DOHH2 (cell line): ENCODE results near the gene AZGP1.

Experiments
- H3F3A ChIP-seq: fragments of 200-600 bp; sonication (generic), shearing (Covaris generic); 2 replicates; pipeline ENCODE4 v1.6.0; 2016; ENCODE audit warnings: antibody characterized with exemption, mild to moderate bottlenecking; ENCODE audit not compliant: control insufficient read depth, insufficient read depth
- H3K27ac ChIP-seq: fragments of 200-600 bp; sonication (generic); 2 replicates; pipeline ENCODE4 v1.5.1; 2014; ENCODE audit warnings: low read depth, mild to moderate bottlenecking, low read length, moderate library complexity
- H3K27me3 ChIP-seq: fragments of 200-600 bp; sonication (generic); 2 replicates; pipeline ENCODE4 v1.6.1; 2014; ENCODE audit warnings: mild to moderate bottlenecking, low read length, mixed read lengths; ENCODE audit not compliant: control insufficient read depth
- H3K36me3 ChIP-seq: fragments of 200-600 bp; sonication (generic); 2 replicates; pipeline ENCODE4 v1.6.1; 2014; ENCODE audit warnings: mild to moderate bottlenecking, low read length, moderate library complexity, mixed read lengths; ENCODE audit not compliant: control insufficient read depth
- H3K4me1 ChIP-seq: fragments of 200-600 bp; sonication (generic); 2 replicates; pipeline ENCODE4 v1.6.1; 2014; ENCODE audit warnings: mild to moderate bottlenecking, low read length, mixed read lengths; ENCODE audit not compliant: control insufficient read depth
- H3K4me2 ChIP-seq: fragments of 200-600 bp; sonication (generic); 2 replicates; pipeline ENCODE4 v1.6.0; 2014; ENCODE audit warnings: mild to moderate bottlenecking, low read length, moderate library complexity
- H3K4me3 ChIP-seq: fragments of 200-600 bp; sonication (generic); 2 replicates; pipeline ENCODE4 v1.5.1; 2014; ENCODE audit warnings: mild to moderate bottlenecking, low read length, mixed read lengths
- H3K79me2 ChIP-seq: fragments of 200-600 bp; sonication (generic); 2 replicates; pipeline ENCODE4 v1.6.1; 2014; ENCODE audit warnings: mild to moderate bottlenecking, low read length, mixed read lengths; ENCODE audit not compliant: control insufficient read depth
- H3K9me2 ChIP-seq: fragments of 200-600 bp; sonication (generic); replicated peaks from 2 replicates; pipeline ENCODE4 v1.6.1; 2014; ENCODE audit warnings: mild to moderate bottlenecking, low read length, mixed read lengths; ENCODE audit not compliant: control insufficient read depth
- H3K9me3 ChIP-seq: fragments of 200-600 bp; sonication (generic); 2 replicates; pipeline ENCODE4 v1.6.1; 2014; ENCODE audit warnings: antibody characterized with exemption, low read length, mixed read lengths; ENCODE audit not compliant: control insufficient read depth, insufficient read depth
- H4K20me1 ChIP-seq: fragments of 200-600 bp; sonication (generic); 2 replicates; pipeline ENCODE4 v1.6.0; 2014; ENCODE audit warnings: low read depth, mild to moderate bottlenecking, antibody characterized with exemption, low read length, moderate library complexity; ENCODE audit not compliant: control insufficient read depth, insufficient read depth
- CTCF ChIP-seq: fragments of 200-600 bp; sonication (generic); IDR thresholded peaks from one replicate; pipeline ENCODE4 v1.5.1; 2014; ENCODE audit warnings: antibody characterized with exemption, mild to moderate bottlenecking, low read depth, low read length; ENCODE audit not compliant: poor library complexity, severe bottlenecking
- EZH2phosphoT487 ChIP-seq: fragments of 200-600 bp; sonication (generic); IDR thresholded peaks from 2 replicates; pipeline ENCODE4 v1.6.1; 2017; ENCODE audit warnings: borderline replicate concordance, mild to moderate bottlenecking, antibody characterized with exemption, low read length, moderate library complexity, mixed read lengths

Gene AZGP1

GRCh38 chr7:100017875-100018274 is 42.0 kb upstream of the AZGP1 start:
- no peak overlapping the region for H3K4me3 ChIP-seq
- H4K20me1 ChIP-seq = peaks cover 22% of the 10 kb centered on the region
- H3K27ac ChIP-seq = no peak overlapping the region
- peaks cover 78% of the 10 kb centered on the region for H3K79me2 ChIP-seq
- peaks cover 2% of the 10 kb centered on the region; the same call in 1 of the 2 replicates for H3F3A ChIP-seq
- H3K27me3 ChIP-seq = no peaks in the 10 kb centered on the region
- peaks cover 30% of the 10 kb centered on the region for H3K4me1 ChIP-seq
- no peak for TF ChIP-seq EZH2phosphoT487
- TF ChIP-seq CTCF = no peak
- H3K9me3 ChIP-seq = no peaks in the 10 kb centered on the region
- H3K36me3 ChIP-seq = peaks cover 55% of the 10 kb centered on the region
- H3K4me2 ChIP-seq = 0 out of 2 replicates have a peak overlapping the region, but pooled peaks have one; percentile 75
- H3K9me2 ChIP-seq = no peaks in the 10 kb centered on the region

- peaks cover 30% of the 10 kb centered on the region for H3K4me1 ChIP-seq
- H4K20me1 ChIP-seq = peaks cover 22% of the 10 kb centered on the region
- peaks cover 2% of the 10 kb centered on the region; the same call in 1 of the 2 replicates for H3F3A ChIP-seq
- H3K4me2 ChIP-seq = peak overlapping the region; percentile 75
- H3K79me2 ChIP-seq = peaks cover 73% of the 10 kb centered on the region
- no peak overlapping the region for H3K4me3 ChIP-seq
- TF ChIP-seq EZH2phosphoT487 (no peak), CTCF (no peak)
- H3K9me3 ChIP-seq = no peaks in the 10 kb centered on the region
- no peaks in the 10 kb centered on the region for H3K27me3 ChIP-seq
- H3K9me2 ChIP-seq = no peaks in the 10 kb centered on the region
- no peak overlapping the region for H3K27ac ChIP-seq
- peaks cover 49% of the 10 kb centered on the region for H3K36me3 ChIP-seq
Measured at GRCh38 chr7:100017300-100017699, 41.5 kb upstream of the AZGP1 start.

- TF ChIP-seq CTCF (no peak), EZH2phosphoT487 (no peak)
- H3K4me1 ChIP-seq = peaks cover 30% of the 10 kb centered on the region
- H3F3A ChIP-seq = peaks cover 2% of the 10 kb centered on the region; the same call in 1 of the 2 replicates
- peak overlapping the region; percentile 75 for H3K4me2 ChIP-seq
- peaks cover 17% of the 10 kb centered on the region for H4K20me1 ChIP-seq
- no peaks in the 10 kb centered on the region for H3K9me2 ChIP-seq
- H3K79me2 ChIP-seq = peaks cover 63% of the 10 kb centered on the region
- no peak overlapping the region for H3K27ac ChIP-seq
- peaks cover 40% of the 10 kb centered on the region for H3K36me3 ChIP-seq
- H3K4me3 ChIP-seq = peak overlapping the region; percentile 80
- H3K27me3 ChIP-seq = peaks cover 2% of the 10 kb centered on the region
- H3K9me3 ChIP-seq = no peaks in the 10 kb centered on the region
Measured at GRCh38 chr7:100016215-100016901, 40.5 kb upstream of the AZGP1 start.
